Superior temporal gyrus (tissue), 1 donor: ENCODE data around the gene SPDYE2.
"Not testable (repeated sequence)": the region's sequence is repeated elsewhere in the genome, so short reads cannot be mapped to it uniquely, and the experiment has no call there.

Experiments used
- DNase-seq: peaks from one replicate; pipeline ENCODE4 v3.0.0-alpha.2; 2016; ENCODE audit errors: extremely low spot score

Gene SPDYE2, protein sequence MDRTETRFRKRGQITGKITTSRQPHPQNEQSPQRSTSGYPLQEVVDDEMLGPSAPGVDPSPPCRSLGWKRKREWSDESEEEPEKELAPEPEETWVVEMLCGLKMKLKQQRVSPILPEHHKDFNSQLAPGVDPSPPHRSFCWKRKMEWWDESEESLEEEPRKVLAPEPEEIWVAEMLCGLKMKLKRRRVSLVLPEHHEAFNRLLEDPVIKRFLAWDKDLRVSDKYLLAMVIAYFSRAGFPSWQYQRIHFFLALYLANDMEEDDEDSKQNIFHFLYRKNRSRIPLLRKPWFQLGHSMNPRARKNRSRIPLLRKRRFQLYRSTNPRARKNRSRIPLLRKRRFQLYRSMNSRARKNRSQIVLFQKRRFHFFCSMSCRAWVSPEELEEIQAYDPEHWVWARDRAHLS

DNA sequence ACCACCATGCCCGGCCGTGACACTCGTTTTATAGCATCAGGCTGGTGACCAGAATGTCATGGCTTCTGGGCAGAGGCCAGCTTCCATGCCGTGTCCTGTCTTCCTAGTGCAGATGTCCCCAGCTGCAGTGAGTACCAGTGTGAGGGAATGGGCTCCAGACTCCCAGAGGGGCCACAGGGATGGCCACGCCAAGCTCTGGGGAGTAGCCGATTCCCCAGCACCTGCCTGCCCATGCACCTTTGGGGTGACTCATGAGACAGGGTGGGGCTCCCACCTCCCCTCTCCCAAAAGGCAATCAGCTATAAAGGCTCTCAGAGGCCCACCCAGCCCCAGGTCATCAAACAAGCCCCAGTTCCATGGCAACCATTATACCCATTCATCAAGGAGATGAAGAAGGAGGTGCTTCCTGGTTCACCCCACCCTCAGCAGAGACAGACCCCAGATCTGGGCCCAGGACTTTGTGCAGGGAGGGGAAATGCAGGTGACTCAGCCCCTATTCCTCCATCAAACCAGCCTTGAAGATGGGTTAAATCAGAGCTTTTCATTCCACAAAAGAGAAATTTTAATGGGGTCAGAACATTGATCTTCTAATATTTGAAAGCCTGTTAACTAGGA is at the start of gene SPDYE2:
Gene SPDYE2 (plus strand): TSS at position 419 of the 615 bp plus-strand sequence. CDS start 2,030 bp downstream, outside the sequence.
- not testable (repeated sequence) for DNase-seq

DNA sequence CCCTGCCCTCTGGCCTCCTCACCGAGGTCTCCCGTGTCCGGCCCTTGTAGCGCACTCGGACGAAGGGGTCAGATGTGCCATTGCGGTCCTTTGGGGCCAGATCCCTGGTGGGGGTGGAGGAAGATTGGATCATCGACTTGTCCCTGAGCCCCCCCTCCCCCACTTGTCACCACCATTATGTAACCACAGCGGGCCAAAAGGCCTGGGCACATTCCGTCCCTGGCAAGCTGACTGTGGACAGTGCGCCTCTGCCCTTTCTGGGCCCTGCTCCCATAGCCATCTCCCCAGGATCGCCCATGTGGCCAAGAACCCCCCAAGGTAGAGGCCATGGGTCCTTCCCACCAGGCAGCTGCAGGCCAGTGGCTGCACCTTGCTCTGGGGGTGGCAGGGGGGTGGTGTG is 47.9 kb upstream of the SPDYE2 start:
- DNase-seq = not testable (repeated sequence)

DNA sequence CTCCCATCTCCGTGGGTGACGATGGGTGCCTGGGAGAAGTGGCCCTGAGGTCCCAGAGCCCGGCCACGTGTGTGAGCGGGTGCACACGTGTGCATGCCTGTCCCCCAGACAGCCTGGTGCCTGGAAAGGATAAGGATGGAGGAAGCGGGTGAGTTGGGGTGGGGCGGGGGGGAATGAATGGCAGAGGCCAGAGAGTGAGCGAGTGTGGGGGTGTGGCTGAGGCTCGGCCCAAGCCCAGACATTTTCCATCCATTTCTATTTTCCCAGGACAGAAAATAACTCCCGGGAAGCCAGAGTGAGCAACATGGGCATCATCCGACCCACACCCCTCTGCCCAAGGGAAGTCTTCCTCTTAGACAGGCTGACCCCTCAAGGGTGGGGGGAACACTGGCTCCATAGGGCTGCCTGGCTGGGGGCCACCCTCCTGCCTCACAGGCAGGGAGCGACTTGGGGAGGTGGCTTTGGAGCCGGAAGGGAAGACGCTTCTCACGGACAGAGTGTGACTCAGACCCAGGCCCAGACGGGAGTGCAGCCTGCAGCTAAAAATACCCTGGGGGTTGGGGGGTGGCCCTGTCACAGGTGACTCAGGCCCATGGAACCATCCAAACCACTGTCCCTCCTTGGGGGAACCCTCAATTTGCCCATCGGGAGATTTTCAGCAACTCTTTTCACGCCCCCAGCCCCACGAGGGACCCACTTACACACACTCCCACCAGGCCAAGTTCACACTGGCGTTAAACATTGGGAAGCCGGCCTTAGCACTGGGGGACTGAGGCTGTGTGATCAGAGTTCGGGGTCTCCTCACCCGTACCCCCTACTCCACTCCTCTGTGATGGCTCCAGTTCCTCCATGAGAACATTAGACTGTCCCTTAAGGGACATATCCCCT is 45.5 kb upstream of the SPDYE2 start:
- DNase-seq = not testable (repeated sequence)

DNA sequence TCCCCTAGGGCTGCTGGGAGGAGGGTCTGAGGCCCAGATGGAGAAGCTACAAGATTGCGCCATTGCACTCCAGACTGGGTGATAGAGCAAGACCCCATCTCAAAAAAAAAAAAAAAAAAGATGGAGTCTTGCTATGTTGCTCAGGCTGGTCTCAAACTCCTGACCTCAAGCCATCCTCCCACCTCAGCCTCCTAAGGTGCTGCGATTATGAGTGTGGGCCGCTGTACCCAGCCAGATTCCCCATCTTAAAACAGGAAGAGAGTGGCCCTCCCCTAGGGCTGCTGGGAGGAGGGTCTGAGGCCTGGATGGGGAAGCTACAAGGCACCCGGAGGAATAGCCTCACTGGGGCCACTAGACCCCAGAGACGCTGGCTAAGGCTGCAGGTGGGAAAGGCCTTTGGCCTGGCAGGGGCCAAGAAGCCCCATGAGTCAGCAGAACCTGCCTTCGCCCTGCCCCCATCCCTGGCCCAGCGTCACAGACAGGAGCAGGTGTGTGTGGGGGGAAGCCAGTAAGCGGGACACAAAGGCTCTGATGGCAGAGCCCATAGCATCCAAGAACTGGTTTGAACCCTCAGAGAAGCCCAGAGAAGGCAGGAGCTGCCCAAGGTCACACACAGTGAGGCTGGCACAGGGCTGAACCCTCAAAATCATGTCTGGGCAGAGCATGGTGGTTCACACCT is 43.5 kb upstream of the SPDYE2 start:
- DNase-seq = not testable (repeated sequence)

DNA sequence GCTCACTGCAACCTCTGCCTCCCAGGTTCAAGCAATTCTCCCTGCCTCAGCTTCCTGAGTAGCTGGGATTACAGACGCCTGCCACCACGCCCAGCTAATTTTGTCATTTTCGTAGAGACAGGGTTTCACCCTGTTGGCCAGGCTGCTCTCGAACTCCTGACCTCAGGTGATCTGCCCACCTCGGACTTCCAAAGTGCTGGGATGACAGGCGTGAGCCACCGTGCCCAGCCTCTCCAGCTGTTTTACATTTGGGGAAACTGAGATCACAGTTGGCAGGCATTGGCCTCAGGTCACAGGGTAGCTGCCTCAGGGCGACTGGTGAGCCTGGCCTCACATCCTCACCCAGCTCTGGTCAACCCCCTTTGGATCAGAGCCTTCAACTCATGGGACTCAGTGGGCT is 40.5 kb upstream of the SPDYE2 start:
- DNase-seq = not testable (repeated sequence)

DNA sequence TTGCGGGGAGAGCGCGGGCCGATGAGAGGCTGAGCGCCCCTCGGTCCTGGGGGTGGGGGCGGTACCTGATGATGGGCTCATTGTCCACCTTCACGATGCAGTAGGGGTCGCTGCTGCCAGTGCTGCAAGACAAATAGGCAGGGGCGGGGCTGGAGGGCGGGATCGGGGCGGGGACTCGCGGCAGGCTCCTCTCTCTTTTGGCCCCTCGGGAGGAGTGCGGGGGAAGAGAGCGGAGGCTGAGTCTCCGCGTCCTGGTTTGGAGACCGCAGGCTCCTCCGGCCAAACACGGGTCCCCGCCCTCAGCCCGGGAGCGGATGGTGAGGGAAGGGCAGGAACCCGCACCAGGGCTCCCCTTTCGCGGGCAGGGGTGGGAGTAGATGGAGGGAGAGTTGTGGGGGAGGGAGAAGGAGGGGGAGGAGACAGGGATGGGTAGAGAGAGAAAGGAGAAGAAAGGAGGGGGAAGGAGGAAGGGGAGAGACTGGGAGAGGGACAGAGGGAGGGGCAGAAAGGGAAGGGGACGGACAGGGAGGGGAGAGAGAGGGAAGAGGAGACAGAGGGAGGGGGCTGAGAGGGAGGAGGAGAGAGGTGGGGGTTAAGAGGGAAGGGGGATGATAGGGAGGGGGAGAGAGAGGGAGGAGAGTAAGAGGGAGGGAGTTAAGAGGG is 39.0 kb upstream of the SPDYE2 start:
- DNase-seq = not testable (repeated sequence)

DNA sequence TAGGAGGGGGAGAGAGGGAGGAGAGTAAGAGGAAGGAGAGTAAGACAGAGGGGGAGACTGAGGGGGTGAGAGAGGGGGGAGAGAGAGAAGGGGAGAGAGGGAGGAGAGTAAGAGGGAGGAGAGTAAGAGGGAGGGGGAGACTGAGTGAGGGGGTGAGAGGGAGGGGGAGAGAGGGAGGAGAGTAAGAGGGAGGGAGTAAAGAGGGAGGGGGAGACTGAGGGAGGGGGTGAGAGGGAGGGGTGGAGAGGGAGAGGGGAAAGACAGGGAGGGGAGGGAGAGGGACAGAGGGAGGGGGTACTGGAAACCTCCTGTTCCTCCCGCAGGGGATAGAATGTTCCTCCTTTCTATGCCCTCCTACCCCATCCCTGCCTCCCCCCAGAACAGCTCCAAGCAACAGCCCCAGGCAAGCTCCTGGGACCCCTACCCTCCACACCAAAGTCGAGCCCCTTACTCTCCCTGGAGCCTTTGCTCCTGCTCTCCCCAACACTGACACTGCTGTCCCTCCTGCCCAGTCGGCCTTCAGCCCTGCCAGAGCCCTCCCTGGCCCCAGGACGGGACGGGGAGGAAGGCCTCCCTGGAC is 38.3 kb upstream of the SPDYE2 start:
- DNase-seq = peak; percentile 7

DNA sequence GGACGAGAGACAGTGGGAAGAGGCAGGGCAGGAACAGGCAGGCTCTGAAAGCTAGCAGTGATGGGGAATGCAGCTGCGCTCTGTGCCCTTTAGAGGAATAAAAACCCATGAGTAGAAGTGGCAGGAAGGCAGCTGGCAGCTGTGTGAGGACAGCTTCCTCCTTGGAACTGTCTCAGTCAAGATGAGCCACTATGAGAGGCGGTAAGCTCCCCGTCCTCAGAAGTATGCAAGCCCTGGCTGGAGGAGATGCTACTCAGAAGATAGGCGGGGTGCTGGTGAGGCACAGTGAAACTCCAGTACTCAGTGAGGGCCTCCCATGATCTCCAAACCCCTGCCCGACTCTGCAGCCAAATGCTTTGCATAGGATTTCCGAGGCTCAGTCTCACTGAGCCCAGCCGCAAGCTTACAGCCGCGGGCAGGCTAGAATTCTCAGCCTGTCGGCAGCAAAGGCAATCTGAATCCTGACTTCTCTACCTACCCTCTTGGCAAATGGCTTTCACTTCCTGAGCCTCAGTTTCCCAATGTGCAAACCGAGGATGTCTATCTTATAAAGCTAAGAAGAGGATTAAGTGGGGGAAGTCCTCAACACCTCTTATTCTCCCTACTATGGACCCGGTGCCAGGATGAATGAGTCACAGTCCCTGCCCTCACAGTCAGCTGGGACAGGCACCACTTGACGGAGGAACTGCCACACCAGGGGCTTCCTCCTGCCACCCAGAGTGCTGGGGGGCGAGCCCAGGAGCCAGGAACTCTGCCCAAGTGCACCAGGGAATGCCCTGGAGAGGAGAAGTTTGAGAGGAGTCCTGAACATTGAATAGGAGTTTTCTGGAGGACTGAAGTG is 35.9 kb upstream of the SPDYE2 start:
- not testable (repeated sequence) for DNase-seq

DNA sequence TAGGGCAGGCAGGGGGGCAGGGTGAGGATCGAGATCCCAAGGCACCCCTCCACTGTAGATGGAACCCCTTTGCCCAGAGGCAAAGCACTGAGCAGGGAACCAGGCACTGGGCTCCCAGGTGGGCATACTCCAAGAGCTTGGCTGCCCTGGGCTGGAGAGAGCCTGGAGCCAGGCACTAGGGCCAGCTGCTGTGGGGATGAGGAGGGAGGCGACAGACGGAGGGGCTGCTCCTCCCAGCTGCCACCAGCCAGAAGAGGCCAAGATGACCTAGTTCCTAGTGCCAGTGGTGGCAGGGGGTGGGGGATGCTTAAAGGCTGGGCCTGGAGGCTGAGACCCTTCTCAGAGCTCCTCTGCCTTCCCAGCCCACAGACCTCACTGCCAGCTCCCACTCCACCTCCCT is 35.1 kb upstream of the SPDYE2 start:
- not testable (repeated sequence) for DNase-seq

DNA sequence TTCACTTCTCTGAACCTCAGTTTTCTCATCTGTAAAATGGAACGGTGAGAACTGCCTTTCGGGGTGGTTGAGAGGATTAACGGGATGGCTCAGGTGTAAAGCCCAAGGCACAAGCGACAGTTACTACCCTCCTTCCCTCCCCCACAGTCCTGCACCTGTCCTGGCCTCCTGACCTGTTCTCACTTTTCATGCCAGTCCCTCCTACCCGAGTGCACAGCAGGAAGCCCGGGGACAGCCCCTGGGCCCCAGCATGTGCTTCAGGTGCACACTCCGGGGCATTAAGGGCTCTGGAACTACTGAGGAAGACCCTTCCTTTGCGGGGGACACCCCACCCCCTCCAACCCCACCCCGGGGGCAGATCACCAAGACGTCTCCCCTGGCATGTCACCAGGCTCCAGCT is 34.1 kb upstream of the SPDYE2 start:
- DNase-seq = not testable (repeated sequence)

DNA sequence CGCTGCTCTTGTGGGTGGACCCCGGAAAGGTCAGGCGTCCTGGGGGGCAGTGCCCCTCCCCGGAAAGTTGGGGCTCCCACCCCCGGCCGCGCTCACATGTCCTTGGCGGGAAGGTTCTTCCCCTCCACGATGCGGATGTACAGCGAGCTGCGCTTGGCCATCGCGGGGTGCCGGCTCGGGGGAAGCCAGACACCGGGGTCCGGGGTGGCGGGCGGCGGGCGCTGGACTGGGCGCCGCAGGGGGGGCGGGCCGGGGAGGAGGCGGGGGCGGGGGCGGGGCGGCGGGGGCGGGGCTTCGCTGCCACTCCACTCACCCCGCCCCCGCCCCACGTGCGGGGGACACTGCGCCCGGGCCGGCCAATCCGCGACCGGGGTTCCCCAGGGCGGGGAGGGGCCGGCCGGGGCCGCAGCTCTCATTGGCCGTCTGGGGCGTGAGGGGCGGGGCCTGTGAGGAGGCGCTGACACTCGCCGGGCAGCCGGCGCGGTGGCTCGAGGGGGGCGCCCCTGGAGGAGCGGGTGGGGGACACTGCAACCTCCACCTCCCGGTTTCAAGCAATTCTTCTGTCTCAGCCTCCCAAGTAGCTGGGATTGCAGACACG is 33.4 kb upstream of the SPDYE2 start, which contains the start of gene RASA4B:
Gene RASA4B (minus strand): TSS at position 228 of the 598 bp plus-strand sequence. CDS start 67 bp downstream, at position 161.
- DNase-seq = not testable (repeated sequence)

DNA sequence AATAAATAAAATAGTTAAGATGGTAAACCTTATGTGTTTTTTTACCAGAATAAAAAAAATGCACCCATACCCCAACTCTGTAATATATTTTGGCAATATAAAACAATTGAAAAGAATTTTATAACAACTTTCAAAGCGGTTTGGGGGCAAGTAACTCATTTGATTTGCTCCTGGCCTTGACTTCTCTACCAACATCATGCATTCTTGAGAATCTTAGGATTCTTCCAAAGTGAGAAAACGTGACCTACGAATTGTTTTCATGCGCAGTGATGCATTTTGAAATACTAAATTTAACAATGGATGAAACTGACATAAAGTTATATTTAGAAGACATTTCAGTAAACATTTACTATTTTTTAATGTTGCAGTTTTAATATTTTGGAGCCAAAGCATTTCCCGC is 30.2 kb upstream of the SPDYE2 start:
- DNase-seq = not testable (repeated sequence)

DNA sequence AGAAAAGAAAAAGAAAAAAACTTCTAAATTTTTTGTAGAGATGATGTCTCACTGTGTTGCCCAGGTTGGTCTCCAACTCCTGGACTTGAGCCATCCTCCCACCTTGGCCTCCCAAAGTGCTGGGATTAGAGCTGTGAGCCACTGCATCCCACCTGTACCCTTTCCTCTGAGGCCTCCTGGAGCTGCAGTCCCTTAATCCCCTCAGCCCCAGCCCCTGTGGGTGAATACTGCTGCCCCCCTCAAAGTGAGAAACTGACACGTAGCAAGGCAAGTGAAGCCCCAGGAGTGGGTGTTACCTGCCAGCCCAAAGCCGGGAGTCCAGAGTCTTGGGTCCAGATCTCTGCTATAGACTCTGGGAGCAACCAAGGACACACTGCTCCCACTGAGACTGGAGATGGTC is 26.2 kb upstream of the SPDYE2 start:
- DNase-seq = not testable (repeated sequence)

DNA sequence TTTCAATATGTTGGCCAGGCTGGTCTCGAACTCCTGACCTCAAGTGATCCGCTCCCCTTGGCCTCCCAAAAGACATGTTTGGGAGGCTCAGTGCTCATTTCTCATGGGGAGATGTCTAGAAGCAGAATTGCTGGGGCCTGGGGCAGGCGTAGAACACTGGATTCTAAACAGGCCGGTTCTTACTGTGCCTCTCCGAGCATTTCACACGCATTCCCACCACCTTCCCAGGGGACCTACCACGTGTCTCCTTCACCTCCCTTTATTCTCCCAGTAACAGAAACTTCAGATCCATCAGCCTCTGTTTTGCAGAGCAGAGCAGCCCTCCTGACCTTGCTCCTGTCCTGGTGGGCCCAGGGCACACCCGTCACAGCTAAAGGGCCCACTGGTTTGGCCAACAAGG is 23.8 kb upstream of the SPDYE2 start:
- not testable (repeated sequence) for DNase-seq

DNA sequence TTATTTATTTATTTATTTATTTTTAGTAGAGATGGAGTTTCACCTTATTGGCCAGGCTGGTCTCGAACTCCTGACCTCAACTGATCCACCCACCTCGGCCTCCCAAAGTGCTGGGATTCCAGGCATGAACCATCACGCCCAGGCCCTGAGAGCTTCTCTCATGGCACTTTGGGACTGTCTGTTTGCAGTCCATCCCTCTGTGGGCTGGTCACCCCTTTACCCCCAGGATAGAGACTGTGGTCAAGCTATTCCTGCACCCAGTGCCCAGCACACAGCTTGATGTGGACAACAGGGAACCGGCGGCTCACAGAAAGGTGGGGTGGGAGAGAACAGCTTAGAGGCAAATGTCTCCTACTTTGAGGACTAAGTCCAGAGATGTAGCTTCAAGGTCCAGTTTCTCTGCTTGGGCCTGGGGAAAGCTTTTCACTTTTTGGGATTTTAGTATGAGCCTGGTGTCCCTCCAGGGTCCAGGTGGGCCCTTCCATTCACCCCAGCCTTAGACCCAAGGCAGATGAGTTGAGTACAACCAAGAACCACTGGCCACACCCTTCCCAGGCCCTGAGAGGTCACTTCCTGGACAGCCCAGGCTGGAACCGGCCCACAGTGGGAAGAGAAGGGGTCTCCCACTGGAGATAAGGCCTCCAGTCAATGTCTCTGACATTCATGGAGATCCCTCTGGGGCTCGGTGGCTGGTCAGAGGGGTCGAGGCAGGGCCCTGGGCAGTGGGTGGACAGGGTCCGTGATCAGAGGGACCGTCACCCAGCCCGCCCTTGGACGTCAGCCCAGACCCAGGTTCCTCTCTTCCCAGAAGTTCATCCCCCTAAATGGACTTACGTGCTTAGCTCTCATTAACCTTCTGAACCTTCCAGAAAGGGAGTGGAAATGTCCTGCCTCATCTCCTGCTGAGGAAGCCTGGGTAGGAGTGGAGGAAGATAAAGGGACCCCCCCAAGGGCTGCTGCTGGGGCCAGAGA is 22.9 kb upstream of the SPDYE2 start:
- DNase-seq = not testable (repeated sequence)

DNA sequence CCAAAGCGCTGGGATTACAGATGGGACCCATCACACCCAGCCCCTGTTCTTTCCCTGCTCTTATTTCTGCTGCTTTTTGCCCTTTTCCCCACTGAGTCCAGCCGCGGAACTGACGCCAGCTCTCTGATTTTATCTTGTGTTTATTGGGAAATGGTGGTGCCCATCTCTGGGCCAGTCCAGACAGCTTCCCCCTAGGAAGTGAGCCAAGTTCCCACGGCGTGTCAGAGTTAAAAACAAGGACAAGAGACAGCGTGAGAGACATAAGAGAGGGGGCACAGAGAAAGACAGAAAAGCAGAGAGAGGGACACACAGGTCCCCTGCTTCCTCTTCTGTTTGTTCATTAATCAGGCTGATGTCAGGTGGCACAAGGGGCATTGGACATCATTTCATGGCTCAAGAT is 19.4 kb upstream of the SPDYE2 start:
- not testable (repeated sequence) for DNase-seq

DNA sequence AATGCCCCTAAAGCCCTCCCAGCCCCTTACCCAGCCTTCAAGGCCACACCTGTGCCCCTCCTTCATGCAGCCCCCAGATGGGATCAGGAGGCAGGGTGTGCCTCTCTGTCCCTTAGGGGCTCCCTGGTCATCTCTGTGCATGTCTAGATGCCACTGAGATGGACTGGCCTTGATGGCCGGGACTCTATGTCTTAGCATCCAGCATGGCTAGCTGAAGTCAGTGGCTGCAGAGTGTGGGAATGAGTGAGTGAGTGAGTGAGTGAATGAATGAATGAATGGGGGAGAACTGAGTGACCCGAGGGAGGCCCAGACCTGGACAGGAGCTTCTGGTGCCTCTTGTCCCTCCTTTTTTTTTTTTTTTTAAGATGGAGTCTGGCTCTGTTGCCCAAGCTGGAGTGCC is 18.9 kb upstream of the SPDYE2 start:
- DNase-seq = not testable (repeated sequence)
